Nucleus accumbens (tissue), 56 donors: ENCODE measurements around the gene MALSU1.

Experiments used
- DNase-seq, 56 donors: peaks; one replicate each; lab custom pipeline; 2025; lab: John Stamatoyannopoulos, UW

Gene MALSU1

DNA sequence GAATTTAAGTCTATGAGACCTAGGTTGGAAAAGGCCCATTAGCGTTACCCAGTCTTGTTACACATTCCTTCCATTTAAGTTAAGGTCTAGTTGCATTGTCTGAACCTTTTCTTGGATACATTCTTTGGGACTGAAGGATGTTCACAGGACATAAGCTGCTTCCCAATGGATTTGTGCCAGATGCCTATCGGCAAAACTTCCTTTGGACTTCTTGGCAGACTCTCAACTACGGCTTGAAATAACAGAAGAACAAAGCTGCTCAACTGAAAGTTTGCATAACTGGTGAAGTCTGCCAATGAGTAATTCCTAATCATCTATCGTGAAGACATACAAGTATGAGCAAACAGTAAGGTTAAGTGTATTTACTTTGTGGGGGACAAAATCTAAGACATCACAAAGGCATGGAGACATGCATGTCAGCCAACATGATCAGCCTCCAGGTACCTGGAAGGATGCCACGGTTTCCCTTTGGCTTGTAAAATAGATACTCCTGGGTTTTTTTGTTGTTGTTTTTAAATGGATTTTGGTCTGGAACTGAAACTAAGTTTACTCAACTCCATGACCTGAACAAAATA, 35.4 kb downstream of the MALSU1 start:
- DNase-seq, result peak in 1 of 56 donors; percentile 4

GRCh38 chr7:23335136-23335535, 36.0 kb downstream of the MALSU1 start:
- DNase-seq, result no peak

- peak in 2 of 56 donors; percentile 1 to 3 for DNase-seq
Measured at GRCh38 chr7:23335621-23336020, 36.5 kb downstream of the MALSU1 start.

- DNase-seq, result no peak
Measured at GRCh38 chr7:23336086-23336485, 36.9 kb downstream of the MALSU1 start.

DNA sequence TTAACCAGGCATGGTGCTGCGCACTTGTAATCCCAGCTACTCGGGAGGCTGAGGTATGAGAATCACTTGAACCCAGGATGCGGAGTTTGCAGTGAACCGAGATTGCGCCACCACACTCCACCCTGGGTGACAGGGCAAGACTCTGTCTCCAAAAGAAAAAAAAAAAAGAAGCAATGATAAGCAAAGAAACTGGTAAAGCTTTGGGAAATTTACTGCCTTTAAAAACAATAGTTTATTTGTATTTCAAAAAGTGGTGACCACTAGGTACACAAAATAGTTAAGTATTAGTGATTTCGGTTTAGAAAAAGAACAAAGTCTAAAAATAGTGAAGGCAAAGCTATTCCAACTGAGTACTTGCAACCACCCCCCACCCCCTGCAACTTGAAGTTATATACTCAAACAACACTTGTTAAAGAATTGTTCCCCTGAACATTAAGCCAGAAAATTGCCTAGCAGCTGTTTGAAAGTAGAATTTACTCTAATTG, 37.7 kb downstream of the MALSU1 start:
- DNase-seq, result no peak

GRCh38 chr7:23337374-23337773, 38.2 kb downstream of the MALSU1 start:
- DNase-seq, result no peak

DNA sequence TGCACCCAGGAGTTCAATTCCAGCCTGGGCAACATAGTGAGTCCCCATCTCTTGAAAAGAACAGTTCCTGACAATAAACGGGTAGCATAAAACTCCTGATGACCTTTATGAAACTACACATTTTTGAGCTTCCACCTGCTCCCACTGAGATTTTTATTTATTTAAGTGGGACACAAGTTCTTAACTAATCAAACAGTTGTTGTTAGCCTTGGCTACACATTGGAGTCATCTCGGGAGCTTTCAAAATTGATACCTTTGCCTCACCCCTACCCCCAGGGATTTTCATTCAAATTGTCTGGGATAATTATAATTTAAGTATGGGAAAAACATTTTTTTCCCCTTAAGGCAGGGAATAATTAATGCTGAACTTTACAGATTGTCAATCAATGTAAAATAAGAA, 39.3 kb downstream of the MALSU1 start:
- DNase-seq, result no peak

GRCh38 chr7:23338863-23339262, 39.7 kb downstream of the MALSU1 start:
- DNase-seq, result no peak

- no peak for DNase-seq
Measured at GRCh38 chr7:23341846-23342598, 42.9 kb downstream of the MALSU1 start.

DNA sequence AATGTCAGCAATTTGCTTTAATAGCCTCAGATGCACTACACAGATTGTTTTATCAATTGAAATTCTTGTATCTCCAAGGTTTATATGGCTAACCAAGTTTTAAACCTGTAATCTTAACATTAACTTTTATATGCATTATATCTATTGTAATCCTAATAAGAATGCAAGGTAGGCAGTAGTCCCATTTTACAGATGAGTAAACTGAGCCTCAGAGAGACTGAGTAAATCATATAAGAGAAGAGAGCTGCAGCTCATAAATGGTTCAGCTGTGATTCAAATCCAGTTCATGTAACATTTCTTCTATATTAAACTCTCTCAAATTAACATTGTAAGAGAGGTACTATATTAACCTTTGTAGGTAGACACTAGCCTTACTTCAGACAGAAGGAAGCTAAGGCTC, 44.0 kb downstream of the MALSU1 start:
- no peak for DNase-seq

- DNase-seq, result no peak
Measured at GRCh38 chr7:23343806-23344475, 44.8 kb downstream of the MALSU1 start.

- DNase-seq, result no peak
Measured at GRCh38 chr7:23345601-23346000, 46.5 kb downstream of the MALSU1 start.

DNA sequence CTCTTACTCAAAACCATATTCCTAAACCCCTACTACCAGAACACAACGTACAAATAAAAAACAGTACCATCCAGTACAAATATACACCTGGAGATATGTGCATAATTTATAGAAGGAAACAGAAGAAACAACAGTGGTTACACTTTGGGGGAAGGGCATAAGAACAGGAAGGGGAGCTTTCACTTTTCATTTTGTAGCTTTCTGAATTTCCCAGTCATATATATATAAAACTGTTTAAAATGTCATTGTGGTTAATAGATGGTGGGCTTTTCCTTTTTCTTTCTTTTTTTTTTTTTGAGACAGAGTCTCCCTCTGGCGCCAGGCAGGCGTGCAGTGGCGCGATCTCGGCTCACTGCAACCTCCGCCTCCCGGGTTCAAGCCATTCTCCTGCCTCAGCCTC, 47.2 kb downstream of the MALSU1 start:
- DNase-seq, result no peak

DNA sequence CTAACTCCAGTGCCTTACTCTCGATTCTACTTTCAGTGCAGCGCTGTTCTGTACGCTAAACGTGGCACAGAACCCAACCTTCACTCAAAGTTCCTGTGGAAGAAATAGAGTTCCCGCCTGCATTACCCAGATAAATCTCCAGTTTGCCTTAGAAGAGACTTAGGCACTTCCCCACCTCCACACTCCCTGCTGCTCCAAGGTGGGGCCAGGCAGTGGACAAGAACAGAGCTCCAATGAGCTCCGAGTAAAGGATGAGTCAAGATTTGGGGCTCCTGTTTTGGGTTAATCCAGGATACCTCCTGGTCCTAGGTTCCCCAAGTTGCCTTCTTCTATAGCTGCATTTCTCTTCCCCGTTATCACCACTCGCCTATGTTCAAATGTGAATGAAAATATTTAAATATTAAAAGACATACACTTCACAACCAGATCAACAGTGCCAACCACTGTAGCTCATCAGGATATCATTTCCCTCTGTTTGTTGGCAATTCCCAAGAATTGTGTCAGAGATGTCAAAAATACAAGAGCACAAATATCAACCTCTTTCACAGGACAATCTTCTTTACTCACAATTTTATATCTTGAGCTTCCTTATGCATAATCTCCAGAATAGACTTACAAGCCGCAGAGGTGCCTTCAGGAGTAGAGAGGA, 48.0 kb downstream of the MALSU1 start:
- DNase-seq, result no peak

- no peak for DNase-seq
Measured at GRCh38 chr7:23347682-23348180, 48.6 kb downstream of the MALSU1 start.

GRCh38 chr7:23349484-23350157, 50.5 kb downstream of the MALSU1 start:
- no peak for DNase-seq

DNA sequence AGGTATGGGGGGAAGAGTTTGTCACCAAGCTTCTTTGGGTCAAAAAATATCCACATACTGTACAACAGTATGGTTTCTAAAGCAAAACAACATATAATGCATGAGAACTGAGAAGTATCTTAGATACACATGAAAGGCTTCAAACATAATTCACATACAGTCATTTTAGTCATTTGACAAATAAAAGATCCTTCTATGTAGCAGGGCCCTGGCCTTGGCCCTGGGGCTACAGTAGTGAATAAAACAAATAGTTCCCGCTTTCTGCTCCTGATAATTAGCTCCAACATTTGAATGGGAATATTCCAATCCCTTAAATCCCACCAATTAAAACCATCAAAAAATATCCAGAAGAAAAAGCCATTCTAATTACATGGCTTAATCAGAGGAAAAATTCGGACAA, 51.3 kb downstream of the MALSU1 start:
- no peak for DNase-seq

GRCh38 chr7:23353172-23353571, 54.0 kb downstream of the MALSU1 start:
- no peak for DNase-seq

DNA sequence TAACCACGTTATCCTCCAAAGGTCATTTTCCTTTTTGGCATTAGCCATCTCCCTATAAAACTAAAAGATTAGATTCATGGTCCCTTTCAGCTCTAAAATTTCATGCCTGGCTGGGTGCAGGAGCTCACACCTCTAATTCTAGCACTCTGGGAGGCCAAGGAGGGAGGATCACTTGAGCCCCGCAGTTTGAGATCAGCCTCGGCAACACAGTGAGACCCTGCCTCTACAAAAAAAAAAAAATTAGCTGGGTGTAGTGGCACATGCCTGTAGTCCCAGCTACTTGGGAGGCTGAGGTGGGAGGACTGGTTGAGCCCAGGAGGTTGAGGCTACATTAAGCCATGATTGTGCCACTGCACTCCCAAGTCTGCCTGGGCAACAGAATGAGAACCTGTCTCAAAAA, 57.0 kb downstream of the MALSU1 start:
- no peak for DNase-seq

GRCh38 chr7:23356726-23357125, 57.6 kb downstream of the MALSU1 start:
- DNase-seq, result no peak
